K562 (cell line): Measurements from ENCODE around the gene PLCG2. TPM values are rescaled to one million over a fixed set of nuclear protein-coding genes. Genes with fewer than 3 reads are reported as not detected.

ENCODE experiments used
- CBX5 ChIP-seq: IDR thresholded peaks from 2 replicates; pipeline ENCODE4 v1.6.1; 2014; ENCODE audit warnings: low read depth, borderline replicate concordance
- EP400 ChIP-seq: fragments of 450-650 bp; IDR thresholded peaks from 2 replicates; pipeline ENCODE4 v1.6.1; 2017; ENCODE audit warnings: antibody characterized with exemption, mild to moderate bottlenecking, moderate library complexity
- FOXJ2 ChIP-seq: fragments of 200-800 bp; sonication (Bioruptor generic); IDR thresholded peaks from 2 replicates; pipeline ENCODE4 v1.6.1; 2016; ENCODE audit warnings: missing genetic modification characterization, missing compliant biosample characterization
- PHB2 ChIP-seq: fragments of 450-650 bp; IDR thresholded peaks from 2 replicates; pipeline ENCODE4 v1.6.1; 2017; ENCODE audit warnings: low read depth
- POLR2A ChIP-seq: fragments of 450-650 bp; conservative IDR thresholded peaks from 2 replicates; pipeline ENCODE4 v1.6.1; 2016
- SMARCA4 ChIP-seq: fragments of 450-650 bp; IDR thresholded peaks from 2 replicates; pipeline ENCODE4 v1.6.1; 2016
- TRIM28 ChIP-seq: fragments of 450-650 bp; IDR thresholded peaks from 2 replicates; pipeline ENCODE4 v1.6.1; 2017
- ZFPM2 ChIP-seq: fragments of 250-450 bp; sonication (Bioruptor Pico); IDR thresholded peaks from 2 replicates; pipeline ENCODE4 v1.5.1; 2022; ENCODE audit warnings: mild to moderate bottlenecking
- ZKSCAN1 ChIP-seq: fragments of 150-350 bp; IDR thresholded peaks from 2 replicates; pipeline ENCODE4 v1.6.1; 2016; ENCODE audit warnings: low read depth, low read length
- ZNF408 ChIP-seq: fragments of 250-450 bp; sonication (Bioruptor Pico); IDR thresholded peaks from 2 replicates; pipeline ENCODE4 v1.4.0; 2020; ENCODE audit warnings: low read depth, mild to moderate bottlenecking, moderate library complexity
- ZNF589 ChIP-seq: fragments of 200-800 bp; sonication (Bioruptor generic); IDR thresholded peaks from 2 replicates; pipeline ENCODE4 v1.6.1; 2016; ENCODE audit warnings: low read depth, missing genetic modification characterization, missing compliant biosample characterization
- ZNF696 ChIP-seq: fragments of 250-450 bp; sonication (Bioruptor Pico); conservative IDR thresholded peaks from 2 replicates; pipeline ENCODE4 v1.4.0; 2020; ENCODE audit warnings: mild to moderate bottlenecking, moderate library complexity
- polyA plus RNA-seq, 8 experiments: library from polyadenylated mRNA; depleted of rRNA in 4 of 8; stranded (reverse) in 5 of 8; unstranded in 3 of 8; fragments of >200 nt; fragmentation: Nextera tagmentation in 2 of 8; fragmentation: Illumina TruSeq in 1 of 8; extraction: Ambion mirVana in 2 of 8; extraction: Trizol in 1 of 8; gene quantifications; 2 replicates each; pipeline versions ENCODE4 v1.2.1 to v1.2.3, GENCODE V29; 2011 to 2014; ENCODE audit warnings: inconsistent platforms in 1 of 8, missing spikeins in 1 of 8
- total RNA-seq, 7 experiments: library from RNA; depleted of rRNA in 6 of 7; stranded (reverse); fragments of >200 nt in 6 of 7; fragmentation: Illumina TruSeq in 2 of 7; extraction: Trizol in 2 of 7; gene quantifications; 2 replicates each; pipeline versions ENCODE4 v1.2.1 to v1.2.3, GENCODE V29; 2011 to 2021; ENCODE audit warnings: low replicate concordance in 1 of 7
- TF ChIP-seq, protein P1 (sequence below), 2 experiments: fragments of 450-650 bp; IDR thresholded peaks; 2 replicates each; pipeline ENCODE4 v1.6.1; 2018; ENCODE audit warnings: mild to moderate bottlenecking in 2 of 2, low read depth in 1 of 2; ENCODE audit not compliant: partially characterized antibody in 2 of 2
- TF ChIP-seq, protein P2 (sequence below): sonication (generic); formaldehyde crosslinking; IDR thresholded peaks from 2 replicates; pipeline ENCODE4 v1.8.0; 2022; ENCODE audit warnings: missing genetic modification reagents, mild to moderate bottlenecking, moderate library complexity, borderline replicate concordance
- TF ChIP-seq, protein P3 (sequence below): fragments of 450-650 bp; IDR thresholded peaks from 2 replicates; pipeline ENCODE4 v1.6.1; 2017; ENCODE audit warnings: antibody characterized with exemption, mild to moderate bottlenecking
- TF ChIP-seq, protein P4 (sequence below): fragments of 450-650 bp; IDR thresholded peaks from 2 replicates; pipeline ENCODE4 v1.6.1; 2014; ENCODE audit warnings: low read depth, mild to moderate bottlenecking, moderate library complexity, borderline replicate concordance
- TF ChIP-seq, protein P5 (sequence below): fragments of 450-650 bp; IDR thresholded peaks from 2 replicates; pipeline ENCODE4 v1.6.1; 2016

PLCG2 gene
- total and polyA plus RNA-seq, 9 of the 15 experiments (the other 6 are each of a cell fraction or from before 2014, with no cell fraction given): 0.94 to 7.1 (median 3.1) TPM

DNA sequence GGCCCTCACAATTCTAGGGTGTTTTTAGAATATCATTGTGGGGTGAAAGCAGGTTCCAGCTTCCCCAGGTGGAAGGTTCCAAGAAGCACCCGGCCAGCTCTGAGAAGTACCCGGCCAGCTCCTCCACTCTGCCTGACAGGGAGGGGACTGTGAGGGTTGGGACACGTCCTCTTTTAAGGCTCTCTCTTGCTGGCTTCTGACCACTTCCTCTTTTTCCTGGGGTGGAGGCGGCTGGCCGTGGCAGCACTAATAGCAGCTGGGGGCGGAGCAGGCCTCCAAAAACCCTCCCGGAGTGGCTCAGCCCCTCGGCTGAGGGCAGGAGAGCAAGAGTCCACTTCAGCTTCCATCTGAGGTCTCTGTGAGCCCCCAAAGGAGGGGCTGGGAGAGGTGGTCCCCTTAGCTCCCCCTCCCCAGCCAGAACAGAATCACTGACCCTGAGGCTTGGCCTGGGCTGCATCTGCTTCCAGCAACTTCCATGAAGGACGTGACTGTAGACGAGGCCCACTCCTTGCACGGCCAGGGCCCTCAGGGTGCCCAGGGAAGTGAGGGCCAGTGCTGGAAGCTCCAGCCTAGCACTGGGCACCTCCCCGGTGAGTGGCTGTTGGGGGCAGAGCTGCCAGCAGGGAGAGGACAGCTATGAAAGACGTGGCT lies 26.7 kb upstream of the PLCG2 start (continued):
- TF ChIP-seq, protein P1, sequence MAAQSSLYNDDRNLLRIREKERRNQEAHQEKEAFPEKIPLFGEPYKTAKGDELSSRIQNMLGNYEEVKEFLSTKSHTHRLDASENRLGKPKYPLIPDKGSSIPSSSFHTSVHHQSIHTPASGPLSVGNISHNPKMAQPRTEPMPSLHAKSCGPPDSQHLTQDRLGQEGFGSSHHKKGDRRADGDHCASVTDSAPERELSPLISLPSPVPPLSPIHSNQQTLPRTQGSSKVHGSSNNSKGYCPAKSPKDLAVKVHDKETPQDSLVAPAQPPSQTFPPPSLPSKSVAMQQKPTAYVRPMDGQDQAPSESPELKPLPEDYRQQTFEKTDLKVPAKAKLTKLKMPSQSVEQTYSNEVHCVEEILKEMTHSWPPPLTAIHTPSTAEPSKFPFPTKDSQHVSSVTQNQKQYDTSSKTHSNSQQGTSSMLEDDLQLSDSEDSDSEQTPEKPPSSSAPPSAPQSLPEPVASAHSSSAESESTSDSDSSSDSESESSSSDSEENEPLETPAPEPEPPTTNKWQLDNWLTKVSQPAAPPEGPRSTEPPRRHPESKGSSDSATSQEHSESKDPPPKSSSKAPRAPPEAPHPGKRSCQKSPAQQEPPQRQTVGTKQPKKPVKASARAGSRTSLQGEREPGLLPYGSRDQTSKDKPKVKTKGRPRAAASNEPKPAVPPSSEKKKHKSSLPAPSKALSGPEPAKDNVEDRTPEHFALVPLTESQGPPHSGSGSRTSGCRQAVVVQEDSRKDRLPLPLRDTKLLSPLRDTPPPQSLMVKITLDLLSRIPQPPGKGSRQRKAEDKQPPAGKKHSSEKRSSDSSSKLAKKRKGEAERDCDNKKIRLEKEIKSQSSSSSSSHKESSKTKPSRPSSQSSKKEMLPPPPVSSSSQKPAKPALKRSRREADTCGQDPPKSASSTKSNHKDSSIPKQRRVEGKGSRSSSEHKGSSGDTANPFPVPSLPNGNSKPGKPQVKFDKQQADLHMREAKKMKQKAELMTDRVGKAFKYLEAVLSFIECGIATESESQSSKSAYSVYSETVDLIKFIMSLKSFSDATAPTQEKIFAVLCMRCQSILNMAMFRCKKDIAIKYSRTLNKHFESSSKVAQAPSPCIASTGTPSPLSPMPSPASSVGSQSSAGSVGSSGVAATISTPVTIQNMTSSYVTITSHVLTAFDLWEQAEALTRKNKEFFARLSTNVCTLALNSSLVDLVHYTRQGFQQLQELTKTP (IDR thresholded peaks at IDR 0.05; ENCODE audit: low read depth in 1 of 2, partially characterized antibody in 2 of 2): peak in 1 of 2 experiments; percentile 48
- TF ChIP-seq TRIM28 (peak; percentile 29; the same call in 1 of the 2 replicates), POLR2A (peak; percentile 75), SMARCA4 (peak; percentile 84), ZNF408 (CRISPR knock-in tag) (no peak), EP400 (peak; percentile 71), ZNF589 (CRISPR knock-in tag) (peak; percentile 81), FOXJ2 (0 out of 2 replicates have a peak, but pooled peaks have one; percentile 62), ZKSCAN1 (0 out of 2 replicates have a peak, but pooled peaks have one; percentile 37), ZFPM2 (0 out of 2 replicates have a peak, but pooled peaks have one; percentile 48), PHB2 (no peak), CBX5 (0 out of 2 replicates have a peak, but pooled peaks have one; percentile 20), ZNF696 (CRISPR knock-in tag) (no peak)
- TF ChIP-seq, protein P2, sequence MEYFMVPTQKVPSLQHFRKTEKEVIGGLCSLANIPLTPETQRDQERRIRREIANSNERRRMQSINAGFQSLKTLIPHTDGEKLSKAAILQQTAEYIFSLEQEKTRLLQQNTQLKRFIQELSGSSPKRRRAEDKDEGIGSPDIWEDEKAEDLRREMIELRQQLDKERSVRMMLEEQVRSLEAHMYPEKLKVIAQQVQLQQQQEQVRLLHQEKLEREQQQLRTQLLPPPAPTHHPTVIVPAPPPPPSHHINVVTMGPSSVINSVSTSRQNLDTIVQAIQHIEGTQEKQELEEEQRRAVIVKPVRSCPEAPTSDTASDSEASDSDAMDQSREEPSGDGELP (CRISPR knock-in tag): peak; percentile 92
- TF ChIP-seq, protein P3, sequence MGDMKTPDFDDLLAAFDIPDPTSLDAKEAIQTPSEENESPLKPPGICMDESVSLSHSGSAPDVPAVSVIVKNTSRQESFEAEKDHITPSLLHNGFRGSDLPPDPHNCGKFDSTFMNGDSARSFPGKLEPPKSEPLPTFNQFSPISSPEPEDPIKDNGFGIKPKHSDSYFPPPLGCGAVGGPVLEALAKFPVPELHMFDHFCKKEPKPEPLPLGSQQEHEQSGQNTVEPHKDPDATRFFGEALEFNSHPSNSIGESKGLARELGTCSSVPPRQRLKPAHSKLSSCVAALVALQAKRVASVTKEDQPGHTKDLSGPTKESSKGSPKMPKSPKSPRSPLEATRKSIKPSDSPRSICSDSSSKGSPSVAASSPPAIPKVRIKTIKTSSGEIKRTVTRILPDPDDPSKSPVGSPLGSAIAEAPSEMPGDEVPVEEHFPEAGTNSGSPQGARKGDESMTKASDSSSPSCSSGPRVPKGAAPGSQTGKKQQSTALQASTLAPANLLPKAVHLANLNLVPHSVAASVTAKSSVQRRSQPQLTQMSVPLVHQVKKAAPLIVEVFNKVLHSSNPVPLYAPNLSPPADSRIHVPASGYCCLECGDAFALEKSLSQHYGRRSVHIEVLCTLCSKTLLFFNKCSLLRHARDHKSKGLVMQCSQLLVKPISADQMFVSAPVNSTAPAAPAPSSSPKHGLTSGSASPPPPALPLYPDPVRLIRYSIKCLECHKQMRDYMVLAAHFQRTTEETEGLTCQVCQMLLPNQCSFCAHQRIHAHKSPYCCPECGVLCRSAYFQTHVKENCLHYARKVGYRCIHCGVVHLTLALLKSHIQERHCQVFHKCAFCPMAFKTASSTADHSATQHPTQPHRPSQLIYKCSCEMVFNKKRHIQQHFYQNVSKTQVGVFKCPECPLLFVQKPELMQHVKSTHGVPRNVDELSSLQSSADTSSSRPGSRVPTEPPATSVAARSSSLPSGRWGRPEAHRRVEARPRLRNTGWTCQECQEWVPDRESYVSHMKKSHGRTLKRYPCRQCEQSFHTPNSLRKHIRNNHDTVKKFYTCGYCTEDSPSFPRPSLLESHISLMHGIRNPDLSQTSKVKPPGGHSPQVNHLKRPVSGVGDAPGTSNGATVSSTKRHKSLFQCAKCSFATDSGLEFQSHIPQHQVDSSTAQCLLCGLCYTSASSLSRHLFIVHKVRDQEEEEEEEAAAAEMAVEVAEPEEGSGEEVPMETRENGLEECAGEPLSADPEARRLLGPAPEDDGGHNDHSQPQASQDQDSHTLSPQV: peak; percentile 91
- TF ChIP-seq, protein P4, sequence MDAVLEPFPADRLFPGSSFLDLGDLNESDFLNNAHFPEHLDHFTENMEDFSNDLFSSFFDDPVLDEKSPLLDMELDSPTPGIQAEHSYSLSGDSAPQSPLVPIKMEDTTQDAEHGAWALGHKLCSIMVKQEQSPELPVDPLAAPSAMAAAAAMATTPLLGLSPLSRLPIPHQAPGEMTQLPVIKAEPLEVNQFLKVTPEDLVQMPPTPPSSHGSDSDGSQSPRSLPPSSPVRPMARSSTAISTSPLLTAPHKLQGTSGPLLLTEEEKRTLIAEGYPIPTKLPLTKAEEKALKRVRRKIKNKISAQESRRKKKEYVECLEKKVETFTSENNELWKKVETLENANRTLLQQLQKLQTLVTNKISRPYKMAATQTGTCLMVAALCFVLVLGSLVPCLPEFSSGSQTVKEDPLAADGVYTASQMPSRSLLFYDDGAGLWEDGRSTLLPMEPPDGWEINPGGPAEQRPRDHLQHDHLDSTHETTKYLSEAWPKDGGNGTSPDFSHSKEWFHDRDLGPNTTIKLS: peak; percentile 68; the same call in 1 of the 2 replicates
- TF ChIP-seq, protein P5, sequence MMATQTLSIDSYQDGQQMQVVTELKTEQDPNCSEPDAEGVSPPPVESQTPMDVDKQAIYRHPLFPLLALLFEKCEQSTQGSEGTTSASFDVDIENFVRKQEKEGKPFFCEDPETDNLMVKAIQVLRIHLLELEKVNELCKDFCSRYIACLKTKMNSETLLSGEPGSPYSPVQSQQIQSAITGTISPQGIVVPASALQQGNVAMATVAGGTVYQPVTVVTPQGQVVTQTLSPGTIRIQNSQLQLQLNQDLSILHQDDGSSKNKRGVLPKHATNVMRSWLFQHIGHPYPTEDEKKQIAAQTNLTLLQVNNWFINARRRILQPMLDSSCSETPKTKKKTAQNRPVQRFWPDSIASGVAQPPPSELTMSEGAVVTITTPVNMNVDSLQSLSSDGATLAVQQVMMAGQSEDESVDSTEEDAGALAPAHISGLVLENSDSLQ: peak; percentile 74
